LNCaP clone FGC (cell line): ENCODE measurements around the gene SELE.

Source experiments
- DNase-seq: peaks from one replicate; pipeline ENCODE4 v3.0.0-alpha.2; 2011; ENCODE audit warnings: low read depth
- H3K4me3 ChIP-seq: 2 replicates; pipeline ENCODE4 v1.5.1; 2011; ENCODE audit warnings: mild to moderate bottlenecking, low read depth, low read length, control low read depth
- CTCF ChIP-seq: IDR thresholded peaks from 2 replicates; pipeline ENCODE4 v1.5.1; 2012; ENCODE audit warnings: mild to moderate bottlenecking; ENCODE audit not compliant: control insufficient read depth, insufficient read depth; ENCODE audit errors: extremely low read depth

Gene SELE

DNA sequence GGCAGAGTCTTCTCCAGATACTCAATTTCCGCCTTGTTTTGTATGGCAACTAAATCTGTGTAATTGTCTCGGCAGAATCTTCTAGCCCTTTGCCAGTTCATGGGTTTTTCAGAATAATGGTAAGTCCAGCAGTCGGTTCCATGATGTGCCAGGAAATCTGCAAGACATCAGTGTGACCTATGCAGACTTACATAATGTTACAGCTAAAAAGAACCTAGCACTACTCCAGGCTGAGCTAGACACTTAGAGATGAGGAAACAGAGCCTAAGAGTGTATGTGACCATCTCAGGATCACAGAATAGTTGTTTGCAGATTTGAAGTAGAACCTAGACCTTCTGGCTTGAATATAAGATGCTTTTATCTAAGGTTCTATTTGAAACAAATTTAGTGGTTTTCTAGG, 25.2 kb downstream of the SELE start:
- no peak overlapping the region for H3K4me3 ChIP-seq
- no peak for DNase-seq
- TF ChIP-seq CTCF: no peak

- H3K4me3 ChIP-seq: no peak overlapping the region
- no peak for TF ChIP-seq CTCF
- DNase-seq: no peak
Measured at GRCh38 chr1:169707912-169708604, 25.8 kb downstream of the SELE start.

GRCh38 chr1:169704797-169705196, 29.1 kb downstream of the SELE start:
- no peak for TF ChIP-seq CTCF
- no peak overlapping the region for H3K4me3 ChIP-seq
- no peak for DNase-seq

DNA sequence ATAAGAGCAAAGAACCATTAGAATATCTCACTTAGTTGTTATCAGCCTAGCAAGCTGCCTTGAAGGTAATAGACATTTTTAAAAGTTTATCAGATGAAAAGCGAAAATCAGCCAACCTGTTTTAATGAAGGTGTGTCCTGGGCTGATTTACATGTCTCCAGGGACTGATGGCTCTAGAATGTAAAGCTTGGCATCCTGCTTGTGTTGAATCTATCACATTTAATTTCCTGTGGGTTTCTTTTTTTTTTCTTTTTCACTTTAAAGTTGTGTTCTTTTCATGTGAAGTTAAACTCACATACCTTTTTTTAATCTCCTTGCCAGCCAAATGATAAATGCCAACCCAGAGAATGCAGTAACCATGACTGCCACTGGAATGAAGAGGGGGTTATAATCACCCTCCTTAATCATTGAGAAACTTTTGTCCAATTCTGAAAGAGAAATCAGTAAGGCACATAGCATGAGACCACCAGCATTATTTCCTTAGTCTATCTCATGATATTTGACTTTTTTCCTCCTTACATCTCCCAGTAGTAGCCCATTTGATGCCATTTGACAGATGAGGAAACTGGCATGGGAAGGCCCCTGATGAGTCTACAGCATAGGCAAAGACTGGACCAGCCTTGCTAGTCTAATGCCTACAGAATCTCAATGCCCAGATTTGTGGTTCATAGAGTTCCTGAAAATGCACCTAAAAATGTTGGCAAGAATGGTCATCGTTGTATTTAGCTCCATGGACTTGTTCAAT, 32.4 kb downstream of the SELE start:
- TF ChIP-seq CTCF: no peak
- H3K4me3 ChIP-seq: no peak overlapping the region

DNA sequence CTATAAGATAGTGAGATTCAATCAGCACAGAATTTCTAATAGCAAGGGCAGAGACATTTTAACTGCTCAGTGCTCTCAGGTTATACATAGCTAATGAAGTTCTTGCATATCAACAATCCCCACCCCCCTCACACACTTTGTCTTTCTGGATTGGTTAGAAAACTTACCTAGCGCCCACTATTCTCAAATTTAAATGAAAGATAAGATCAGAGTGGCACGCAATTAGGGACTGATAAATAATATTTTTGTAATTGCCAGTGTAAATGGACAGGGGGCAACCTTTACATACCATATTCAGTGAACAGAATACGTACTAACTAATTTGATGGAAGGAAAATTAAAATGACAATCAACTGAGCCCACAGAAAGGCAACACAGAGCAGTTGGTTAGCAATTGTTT, 34.2 kb downstream of the SELE start:
- no peak overlapping the region for H3K4me3 ChIP-seq
- peak; percentile 37 for TF ChIP-seq CTCF
- DNase-seq: no peak

More for the DNA sequence above, 32.4 kb downstream of the SELE start:
- no peak for DNase-seq

DNA sequence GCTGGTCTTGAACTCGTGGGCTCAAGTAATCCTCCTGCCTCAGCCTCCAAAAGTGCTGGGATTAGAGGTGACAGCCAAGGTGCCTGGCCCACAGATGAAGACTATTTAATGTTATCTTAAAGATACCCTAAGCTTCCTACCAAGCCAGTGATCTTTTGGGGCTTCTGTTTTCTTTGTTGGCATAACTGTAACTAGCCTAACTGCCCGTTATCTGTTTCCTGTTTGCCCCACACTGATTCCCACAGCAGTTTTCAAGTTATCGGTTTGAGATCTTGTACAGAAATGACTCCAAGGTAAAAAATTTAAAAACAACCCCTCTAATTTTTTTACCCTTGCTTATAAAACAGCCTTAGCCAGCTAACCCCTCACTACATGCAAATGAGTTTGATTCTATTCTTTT, 34.9 kb downstream of the SELE start:
- no peak for TF ChIP-seq CTCF
- no peak overlapping the region for H3K4me3 ChIP-seq
- DNase-seq: no peak
